Activated naive CD8-positive, alpha-beta T cell treated with anti-CD3 and anti-CD28 coated beads, Interleukin-2, amount 50 U/mL, for 24 hours (primary cell): ENCODE measurements around the gene CPNE2.
"Not testable (repeated sequence)": the region's sequence is repeated elsewhere in the genome, so short reads cannot be mapped to it uniquely, and the experiment has no call there.

Source experiments
- ATAC-seq: fragments of 150-1000 bp; cut with Tn5 transposase; one replicate; pipeline ENCODE4 v1.10.0; 2021
- DNase-seq: peaks from one replicate; pipeline ENCODE4 v3.0.0; 2021
- H3K27ac Mint-ChIP-seq: one replicate; pipeline ENCODE4 v1.8.0; 2021; ENCODE audit warnings: mild to moderate bottlenecking, mixed read lengths
- H3K27me3 Mint-ChIP-seq: one replicate; pipeline ENCODE4 v1.8.0; 2021; ENCODE audit warnings: mixed read lengths
- H3K36me3 Mint-ChIP-seq: one replicate; pipeline ENCODE4 v1.8.0; 2021; ENCODE audit warnings: low read depth, mixed read lengths
- H3K4me1 Mint-ChIP-seq: one replicate; pipeline ENCODE4 v1.8.0; 2021; ENCODE audit warnings: mixed read lengths
- H3K4me3 Mint-ChIP-seq: one replicate; pipeline ENCODE4 v1.8.0; 2021; ENCODE audit warnings: mild to moderate bottlenecking, moderate library complexity, mixed read lengths
- H3K9me3 Mint-ChIP-seq: one replicate; pipeline ENCODE4 v1.8.0; 2021; ENCODE audit warnings: mixed read lengths

The CPNE2 gene

GRCh38 chr16:57082664-57083063, 9.7 kb upstream of the CPNE2 start:
- ATAC-seq (no peak), DNase-seq (no peak)
- H3K36me3 Mint-ChIP-seq: peaks cover 12% of the 10 kb centered on the region
- no peaks in the 10 kb centered on the region for H3K27me3 Mint-ChIP-seq
- no peak overlapping the region for H3K27ac Mint-ChIP-seq
- H3K9me3 Mint-ChIP-seq: no peaks in the 10 kb centered on the region
- H3K4me1 Mint-ChIP-seq: peaks cover 9% of the 10 kb centered on the region
- H3K4me3 Mint-ChIP-seq: no peak overlapping the region

GRCh38 chr16:57083485-57084126, 8.8 kb upstream of the CPNE2 start:
- no peaks in the 10 kb centered on the region for H3K9me3 Mint-ChIP-seq
- peaks cover 9% of the 10 kb centered on the region for H3K4me1 Mint-ChIP-seq
- DNase-seq: no peak
- H3K36me3 Mint-ChIP-seq: peaks cover 12% of the 10 kb centered on the region
- ATAC-seq: no peak
- no peak overlapping the region for H3K4me3 Mint-ChIP-seq
- peak overlapping the region; percentile 62 for H3K27ac Mint-ChIP-seq
- H3K27me3 Mint-ChIP-seq: no peaks in the 10 kb centered on the region

- Mint-ChIP-seq H3K27me3 (no peaks in the 10 kb centered on the region), H3K9me3 (no peaks in the 10 kb centered on the region), H3K36me3 (peaks cover 12% of the 10 kb centered on the region), H3K4me3 (no peak overlapping the region), H3K27ac (peak overlapping the region; percentile 62), H3K4me1 (peaks cover 9% of the 10 kb centered on the region)
- DNase-seq (peak; percentile 78), ATAC-seq (peak; percentile 85)
These were observed 8.1 kb upstream of the CPNE2 start for GRCh38 chr16:57084257-57084770.

- no peak for ATAC-seq
- Mint-ChIP-seq H3K9me3 (no peaks in the 10 kb centered on the region), H3K27me3 (no peaks in the 10 kb centered on the region), H3K27ac (no peak overlapping the region), H3K4me1 (peaks cover 9% of the 10 kb centered on the region), H3K4me3 (no peak overlapping the region), H3K36me3 (peaks cover 7% of the 10 kb centered on the region)
- DNase-seq: no peak
These were observed 7.4 kb upstream of the CPNE2 start for GRCh38 chr16:57084996-57085395.

GRCh38 chr16:57087003-57087402, 5.4 kb upstream of the CPNE2 start:
- no peaks in the 10 kb centered on the region for H3K9me3 Mint-ChIP-seq
- H3K27me3 Mint-ChIP-seq: peaks cover 7% of the 10 kb centered on the region
- H3K36me3 Mint-ChIP-seq: peaks cover 5% of the 10 kb centered on the region
- no peak for ATAC-seq
- no peak overlapping the region for H3K27ac Mint-ChIP-seq
- no peak for DNase-seq
- peaks cover 18% of the 10 kb centered on the region for H3K4me1 Mint-ChIP-seq
- H3K4me3 Mint-ChIP-seq: no peak overlapping the region

- Mint-ChIP-seq H3K4me1 (peaks cover 16% of the 10 kb centered on the region), H3K27ac (no peak overlapping the region), H3K27me3 (peaks cover 12% of the 10 kb centered on the region), H3K36me3 (no peaks in the 10 kb centered on the region), H3K9me3 (no peaks in the 10 kb centered on the region), H3K4me3 (no peak overlapping the region)
- no peak for ATAC-seq
- no peak for DNase-seq
These were observed 3.0 kb upstream of the CPNE2 start for GRCh38 chr16:57089406-57089805.

- no peak for ATAC-seq
- peak overlapping the region; percentile 39 for H3K27ac Mint-ChIP-seq
- no peaks in the 10 kb centered on the region for H3K36me3 Mint-ChIP-seq
- H3K4me1 Mint-ChIP-seq: peaks cover 14% of the 10 kb centered on the region
- peak overlapping the region; percentile 47 for H3K4me3 Mint-ChIP-seq
- H3K27me3 Mint-ChIP-seq: peaks cover 12% of the 10 kb centered on the region
- no peak for DNase-seq
- no peaks in the 10 kb centered on the region for H3K9me3 Mint-ChIP-seq
These were observed 996 bp upstream of the CPNE2 start for GRCh38 chr16:57091200-57091974.

- Mint-ChIP-seq H3K9me3 (no peaks in the 10 kb centered on the region), H3K4me3 (peak overlapping the region; percentile 68), H3K27me3 (peaks cover 12% of the 10 kb centered on the region), H3K36me3 (no peaks in the 10 kb centered on the region), H3K4me1 (peaks cover 14% of the 10 kb centered on the region), H3K27ac (no peak overlapping the region)
- peak; percentile 60 for DNase-seq
- ATAC-seq: peak; percentile 51
These were observed 516 bp downstream of the CPNE2 start for GRCh38 chr16:57092786-57093411.

GRCh38 chr16:57093666-57094564, 1.5 kb downstream of the CPNE2 start:
- Mint-ChIP-seq H3K36me3 (no peaks in the 10 kb centered on the region), H3K27me3 (peaks cover 12% of the 10 kb centered on the region), H3K27ac (no peak overlapping the region), H3K4me3 (peak overlapping the region; percentile 68), H3K9me3 (no peaks in the 10 kb centered on the region), H3K4me1 (peaks cover 16% of the 10 kb centered on the region)
- ATAC-seq: no peak
- no peak for DNase-seq

GRCh38 chr16:57094911-57095310, 2.5 kb downstream of the CPNE2 start:
- H3K4me3 Mint-ChIP-seq: no peak overlapping the region
- H3K9me3 Mint-ChIP-seq: no peaks in the 10 kb centered on the region
- H3K27ac Mint-ChIP-seq: no peak overlapping the region
- H3K4me1 Mint-ChIP-seq: peaks cover 16% of the 10 kb centered on the region
- H3K36me3 Mint-ChIP-seq: no peaks in the 10 kb centered on the region
- DNase-seq (no peak), ATAC-seq (no peak)
- H3K27me3 Mint-ChIP-seq: peaks cover 12% of the 10 kb centered on the region

- Mint-ChIP-seq H3K36me3 (no peaks in the 10 kb centered on the region), H3K4me1 (peaks cover 14% of the 10 kb centered on the region), H3K4me3 (no peak overlapping the region)
These were observed 3.8 kb downstream of the CPNE2 start for GRCh38 chr16:57096192-57096591.

GRCh38 chr16:57096793-57097192, 4.4 kb downstream of the CPNE2 start:
- Mint-ChIP-seq H3K4me3 (no peak overlapping the region), H3K4me1 (peaks cover 8% of the 10 kb centered on the region), H3K27me3 (peaks cover 6% of the 10 kb centered on the region), H3K27ac (peak overlapping the region; percentile 10), H3K36me3 (no peaks in the 10 kb centered on the region), H3K9me3 (no peaks in the 10 kb centered on the region)
- ATAC-seq (no peak), DNase-seq (no peak)

More at GRCh38 chr16:57096192-57096591, 3.8 kb downstream of the CPNE2 start:
- no peak for ATAC-seq
- no peak overlapping the region for H3K27ac Mint-ChIP-seq
- peaks cover 7% of the 10 kb centered on the region for H3K27me3 Mint-ChIP-seq
- no peaks in the 10 kb centered on the region for H3K9me3 Mint-ChIP-seq
- no peak for DNase-seq

- ATAC-seq (no peak), DNase-seq (no peak)
- peaks cover 5% of the 10 kb centered on the region for H3K4me1 Mint-ChIP-seq
- H3K27ac Mint-ChIP-seq: no peak overlapping the region
- H3K4me3 Mint-ChIP-seq: no peak overlapping the region
- H3K9me3 Mint-ChIP-seq: no peaks in the 10 kb centered on the region
- peaks cover 4% of the 10 kb centered on the region for H3K27me3 Mint-ChIP-seq
- no peaks in the 10 kb centered on the region for H3K36me3 Mint-ChIP-seq
These were observed 5.9 kb downstream of the CPNE2 start for GRCh38 chr16:57098188-57098841.

- not testable (repeated sequence) for H3K27me3 Mint-ChIP-seq, H3K27ac Mint-ChIP-seq, DNase-seq, H3K9me3 Mint-ChIP-seq, H3K4me3 Mint-ChIP-seq, H3K4me1 Mint-ChIP-seq, ATAC-seq, H3K36me3 Mint-ChIP-seq
These were observed 7.6 kb downstream of the CPNE2 start for GRCh38 chr16:57099965-57100364.
